GM19351 (cell line): ENCODE results near the gene TMEM176B.
"Not testable (repeated sequence)": the region's sequence is repeated elsewhere in the genome, so short reads cannot be mapped to it uniquely, and the experiment has no call there.

ENCODE experiments used
- ATAC-seq: cut with Tn5 transposase; IDR thresholded peaks from one replicate; pipeline ENCODE4 v1.9.1; 2021; ENCODE audit warnings: mild to moderate bottlenecking, moderate library complexity; ENCODE audit not compliant: unreplicated experiment

The TMEM176B gene

DNA sequence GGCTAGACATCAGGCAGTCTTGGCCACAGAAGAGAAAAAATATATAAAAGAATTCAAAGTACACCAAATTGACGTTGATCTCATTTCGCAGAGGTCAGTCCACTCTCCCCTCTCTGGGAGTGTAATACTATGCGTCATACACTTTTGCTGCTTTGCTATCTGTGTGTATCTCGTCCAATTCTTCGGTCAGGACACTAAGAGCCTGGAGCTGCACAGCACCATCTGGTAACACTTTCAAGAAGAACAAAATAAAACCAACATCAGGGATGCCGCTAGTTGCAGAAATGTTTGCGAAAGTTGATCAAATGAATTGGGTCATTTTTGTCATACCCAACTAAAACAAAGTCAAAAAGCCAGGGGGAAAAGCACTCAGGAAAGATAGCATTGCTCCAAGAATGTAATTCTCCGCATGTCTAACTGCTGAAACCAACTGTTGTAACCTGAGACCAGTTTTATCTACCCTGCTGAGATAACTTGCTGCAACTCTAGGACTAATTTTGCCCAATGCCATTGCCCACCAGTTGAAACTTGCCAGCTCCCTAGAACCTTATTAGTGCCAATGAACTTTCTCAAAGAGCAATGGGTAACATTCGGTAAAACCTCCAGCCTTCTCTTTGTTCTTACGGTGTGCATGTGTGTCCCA lies 23.4 kb upstream of the TMEM176B start:
- no peak for ATAC-seq

DNA sequence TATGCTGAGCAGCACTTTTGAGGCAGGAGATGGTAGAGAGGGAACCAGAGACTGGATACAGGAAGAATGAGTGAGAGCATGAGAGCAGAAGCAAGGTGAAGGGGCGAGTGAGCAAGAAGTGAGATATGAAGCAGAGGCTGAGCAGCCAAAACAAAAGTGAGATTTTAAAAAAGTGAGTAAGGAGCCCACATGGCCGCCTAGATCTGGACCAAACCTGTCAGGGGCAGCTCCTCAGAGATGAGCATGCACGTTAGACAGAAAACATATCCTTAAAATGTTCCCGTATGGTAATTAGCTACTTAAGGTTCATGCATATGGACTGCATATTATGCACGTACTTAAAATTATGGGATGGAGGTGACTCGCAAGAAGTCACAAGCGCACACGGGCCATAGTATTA lies 22.9 kb upstream of the TMEM176B start:
- no peak for ATAC-seq

DNA sequence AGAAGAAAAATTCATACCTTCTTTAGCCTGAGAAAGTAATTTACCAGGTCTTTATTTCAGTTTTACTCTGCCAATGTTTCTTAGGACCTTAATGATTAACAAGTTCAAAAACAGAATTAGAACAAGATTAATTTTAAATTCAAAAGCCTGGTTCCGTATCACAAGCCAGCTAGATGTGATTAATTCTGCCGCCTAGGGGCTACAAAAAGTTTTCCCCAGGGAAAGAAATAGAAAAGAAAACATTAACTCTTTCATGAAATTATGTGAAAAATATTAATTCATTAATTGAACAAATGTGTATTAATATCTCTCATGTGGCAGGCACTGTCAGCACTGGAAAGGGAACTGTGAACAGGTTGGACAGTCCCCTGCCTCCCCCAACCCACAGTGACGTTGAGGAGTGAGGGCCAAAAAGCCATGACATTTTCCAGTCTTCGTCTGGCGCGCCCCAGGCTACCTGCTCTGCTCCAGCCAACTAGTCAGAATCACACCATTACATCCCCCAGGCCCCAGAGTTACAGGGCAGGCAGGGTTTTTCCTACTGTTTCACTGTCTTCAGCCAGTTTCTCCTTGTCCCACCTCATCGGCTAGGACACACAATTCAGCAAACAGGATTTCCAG lies 20.5 kb upstream of the TMEM176B start:
- ATAC-seq = no peak

DNA sequence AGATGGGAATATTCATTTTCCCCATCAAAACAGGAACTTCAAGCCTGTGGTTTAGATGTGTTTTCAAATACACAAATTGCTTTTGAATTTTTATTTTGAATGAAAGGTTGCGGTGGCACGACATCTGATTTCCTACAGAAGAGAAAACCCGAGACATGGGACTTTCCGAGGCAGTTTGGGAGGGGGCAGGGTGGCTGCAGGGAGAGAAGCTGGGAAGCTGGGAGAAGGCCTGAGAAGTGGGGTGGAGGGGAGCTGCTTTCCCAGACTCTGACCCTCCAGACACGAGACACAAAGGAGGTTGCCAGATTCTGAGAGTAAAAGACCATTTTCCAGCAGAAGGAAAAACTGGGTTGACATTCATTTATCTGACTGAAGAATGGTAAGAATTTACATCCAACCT lies 20.0 kb upstream of the TMEM176B start:
- ATAC-seq = no peak

DNA sequence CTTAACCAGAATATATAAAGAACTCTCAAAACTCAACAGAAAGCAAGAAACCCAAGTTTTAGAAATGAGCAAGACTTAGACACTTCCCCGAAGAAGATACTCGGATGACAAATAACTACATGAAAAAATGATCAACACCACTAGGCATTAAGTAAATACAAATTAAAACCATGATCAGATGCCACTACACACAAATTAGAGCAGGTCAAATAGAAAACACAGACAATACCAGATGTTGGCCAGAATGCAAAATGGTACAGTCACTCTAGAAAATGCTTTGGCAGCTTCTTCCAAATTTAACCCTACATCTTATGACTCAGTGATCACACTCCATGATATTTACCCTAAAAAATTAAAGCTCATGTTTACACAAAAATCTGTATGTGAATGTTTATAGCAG lies 18.8 kb upstream of the TMEM176B start:
- no peak for ATAC-seq

DNA sequence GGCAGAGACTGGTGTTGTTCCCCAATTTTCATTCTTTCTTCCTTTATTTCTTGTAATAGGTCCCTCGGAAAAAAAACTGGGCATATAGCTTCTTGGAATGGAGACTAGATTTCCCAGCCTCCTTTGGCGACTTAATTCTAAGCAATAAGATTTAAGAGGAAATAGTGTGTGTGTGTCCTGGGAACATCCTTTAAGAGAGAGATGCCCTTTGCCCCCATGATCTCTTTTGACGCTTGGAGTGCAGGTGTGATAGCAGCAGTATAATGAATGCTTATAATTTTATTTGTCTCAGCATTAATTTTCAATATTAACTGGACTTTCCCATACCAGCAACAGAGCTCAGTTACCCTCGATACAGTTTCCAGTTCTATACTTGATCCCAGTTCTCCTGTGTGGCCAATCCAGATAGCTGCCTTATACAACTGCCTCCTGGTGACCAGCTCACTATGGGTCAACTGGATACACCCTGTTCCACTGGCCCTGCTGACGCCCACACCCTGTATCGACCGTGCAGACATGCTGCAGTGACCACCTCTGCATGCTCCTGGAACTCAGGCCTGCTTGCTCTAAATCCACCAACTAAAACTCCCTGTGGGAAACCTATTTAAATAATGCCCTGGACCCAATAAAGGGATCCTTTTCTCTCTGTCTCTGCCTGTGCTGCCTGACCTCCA lies 14.3 kb upstream of the TMEM176B start:
- ATAC-seq = no peak

DNA sequence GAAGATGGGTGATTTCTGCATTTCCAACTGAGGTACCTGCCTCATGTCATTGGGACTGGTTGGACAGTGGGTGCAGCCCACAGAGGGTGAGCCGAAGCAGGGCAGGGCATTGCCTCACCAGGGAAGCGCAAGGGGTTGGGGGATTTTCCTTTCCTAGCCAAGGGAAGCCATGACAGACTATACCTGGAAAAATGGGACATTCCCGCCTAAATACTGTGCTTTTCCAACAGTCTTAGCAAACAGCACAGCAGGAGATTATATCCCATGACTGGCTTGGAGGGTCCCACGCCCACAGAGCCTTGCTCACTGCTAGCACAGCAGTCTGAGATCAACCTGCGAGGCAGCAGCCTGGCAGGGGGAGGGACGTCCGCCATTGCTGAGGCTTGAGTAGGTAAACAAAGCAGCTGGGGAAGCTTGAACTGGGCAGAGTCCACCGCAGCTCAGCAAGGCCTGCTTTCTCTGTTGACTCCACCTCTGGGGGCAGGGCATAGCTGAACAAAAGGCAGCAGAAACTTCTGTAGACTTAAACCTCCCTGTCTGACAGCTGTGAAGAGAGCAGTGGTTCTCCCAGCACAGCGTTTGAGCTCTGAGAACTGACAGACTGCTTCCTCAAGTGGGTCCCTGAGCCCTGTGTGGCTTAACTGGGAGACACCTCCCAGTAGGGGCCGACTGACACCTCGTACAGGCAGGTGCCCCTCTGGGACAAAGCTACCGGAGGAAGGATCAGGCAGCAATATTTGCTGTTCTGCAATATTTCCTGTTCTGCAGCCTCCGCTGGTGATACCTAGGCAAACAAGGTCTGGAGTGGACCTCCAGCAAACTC lies 7.7 kb upstream of the TMEM176B start:
- ATAC-seq = not testable (repeated sequence)

DNA sequence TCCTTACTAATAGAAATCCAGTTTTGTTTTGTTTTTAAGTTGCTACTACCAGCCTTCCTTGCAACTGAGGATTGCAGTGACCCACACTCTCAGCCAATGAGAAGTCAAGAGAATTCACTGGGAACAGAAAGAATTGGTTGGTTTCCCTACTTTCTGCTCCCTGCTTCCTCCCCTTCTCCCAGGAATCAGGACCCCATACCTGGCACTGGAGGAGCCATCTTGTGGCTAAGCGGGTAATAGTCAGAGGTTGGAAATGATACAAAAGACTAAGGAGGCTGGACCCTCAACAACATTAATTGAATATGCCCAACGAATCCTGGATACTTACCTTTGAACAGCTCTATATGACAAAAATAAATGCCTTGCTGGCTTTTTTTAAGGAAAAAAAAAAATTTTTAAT lies 6.7 kb upstream of the TMEM176B start:
- ATAC-seq = no peak

DNA sequence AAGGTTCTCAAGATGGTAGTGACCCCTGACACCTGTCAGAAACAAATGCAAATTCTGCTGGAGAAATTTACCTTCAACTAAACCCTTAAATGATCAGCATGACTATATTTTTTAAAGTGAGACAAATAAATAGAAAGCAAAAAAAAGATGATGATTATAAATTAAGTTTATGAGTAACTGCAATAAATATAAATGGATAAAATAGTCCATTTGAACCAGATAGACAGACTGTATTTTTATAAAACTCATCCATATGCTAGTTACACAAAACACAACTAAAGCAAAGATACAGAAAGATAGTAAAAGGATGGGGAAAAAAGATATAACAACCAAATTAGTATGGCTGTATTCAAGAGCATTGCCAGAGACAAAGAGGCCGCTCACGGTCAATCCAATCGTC lies 6.3 kb upstream of the TMEM176B start:
- no peak for ATAC-seq

DNA sequence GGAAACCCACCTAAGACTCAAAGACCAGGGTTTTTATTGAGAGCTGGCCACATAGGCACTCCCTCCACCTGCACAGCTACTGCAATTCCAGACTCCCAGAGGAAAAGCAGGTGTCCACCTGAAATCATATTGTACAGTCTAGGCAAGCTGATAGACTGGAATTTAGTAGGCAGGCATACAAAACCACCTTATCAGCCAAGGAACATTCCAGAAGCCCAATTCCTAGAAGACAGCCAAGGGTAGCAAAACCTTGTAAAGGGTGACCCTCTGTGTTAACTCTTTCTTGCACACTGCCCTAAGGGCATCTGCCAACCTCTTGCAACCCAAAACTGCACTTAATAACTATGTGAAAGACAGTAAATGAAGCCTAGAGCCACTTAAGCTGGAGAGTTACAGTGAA lies 5.7 kb upstream of the TMEM176B start:
- ATAC-seq = no peak

DNA sequence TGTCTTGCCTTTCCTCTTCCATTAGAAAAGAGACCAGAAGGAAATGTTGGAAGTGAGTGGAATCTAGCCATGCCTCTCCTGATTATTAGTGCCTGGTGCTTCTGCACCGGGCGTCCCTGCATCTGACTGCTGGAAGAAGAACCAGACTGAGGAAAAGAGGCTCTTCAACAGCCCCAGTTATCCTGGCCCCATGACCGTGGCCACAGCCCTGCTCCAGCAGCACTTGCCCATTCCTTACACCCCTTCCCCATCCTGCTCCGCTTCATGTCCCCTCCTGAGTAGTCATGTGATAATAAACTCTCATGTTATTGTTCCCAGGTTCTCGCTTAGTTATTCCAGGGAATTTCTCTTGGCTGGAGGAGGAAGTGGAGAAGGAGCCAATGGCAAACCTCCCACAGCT lies 4.6 kb upstream of the TMEM176B start:
- no peak for ATAC-seq

DNA sequence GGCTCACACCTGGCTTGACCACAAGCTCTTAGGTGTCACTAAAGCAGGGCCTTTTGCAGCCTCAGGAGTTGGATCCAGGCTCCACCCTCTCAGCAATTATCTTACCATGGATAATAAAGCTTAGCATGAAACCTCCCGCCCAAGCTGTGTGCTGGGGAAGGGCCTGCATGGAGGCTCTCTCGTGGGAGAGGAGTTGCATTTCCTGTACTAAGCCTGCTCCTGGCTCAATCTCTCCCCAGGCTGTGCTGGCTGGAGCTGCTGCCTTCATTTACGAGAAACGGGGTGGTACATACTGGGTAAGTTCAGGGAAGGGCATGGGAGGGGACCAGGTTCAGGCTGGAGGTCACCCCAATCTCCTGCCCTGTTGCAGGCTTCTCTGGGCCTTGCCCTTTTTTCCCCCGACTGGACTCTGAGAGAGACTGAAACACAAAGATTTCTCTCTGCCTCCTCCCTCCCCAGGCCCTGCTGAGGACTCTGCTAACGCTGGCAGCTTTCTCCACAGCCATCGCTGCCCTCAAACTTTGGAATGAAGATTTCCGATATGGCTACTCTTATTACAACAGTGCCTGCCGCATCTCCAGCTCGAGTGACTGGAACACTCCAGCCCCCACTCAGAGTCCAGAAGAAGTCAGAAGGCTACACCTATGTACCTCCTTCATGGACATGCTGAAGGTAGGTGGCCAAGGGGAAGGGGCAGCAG lies 3.1 kb upstream of the TMEM176B start:
- no peak for ATAC-seq

DNA sequence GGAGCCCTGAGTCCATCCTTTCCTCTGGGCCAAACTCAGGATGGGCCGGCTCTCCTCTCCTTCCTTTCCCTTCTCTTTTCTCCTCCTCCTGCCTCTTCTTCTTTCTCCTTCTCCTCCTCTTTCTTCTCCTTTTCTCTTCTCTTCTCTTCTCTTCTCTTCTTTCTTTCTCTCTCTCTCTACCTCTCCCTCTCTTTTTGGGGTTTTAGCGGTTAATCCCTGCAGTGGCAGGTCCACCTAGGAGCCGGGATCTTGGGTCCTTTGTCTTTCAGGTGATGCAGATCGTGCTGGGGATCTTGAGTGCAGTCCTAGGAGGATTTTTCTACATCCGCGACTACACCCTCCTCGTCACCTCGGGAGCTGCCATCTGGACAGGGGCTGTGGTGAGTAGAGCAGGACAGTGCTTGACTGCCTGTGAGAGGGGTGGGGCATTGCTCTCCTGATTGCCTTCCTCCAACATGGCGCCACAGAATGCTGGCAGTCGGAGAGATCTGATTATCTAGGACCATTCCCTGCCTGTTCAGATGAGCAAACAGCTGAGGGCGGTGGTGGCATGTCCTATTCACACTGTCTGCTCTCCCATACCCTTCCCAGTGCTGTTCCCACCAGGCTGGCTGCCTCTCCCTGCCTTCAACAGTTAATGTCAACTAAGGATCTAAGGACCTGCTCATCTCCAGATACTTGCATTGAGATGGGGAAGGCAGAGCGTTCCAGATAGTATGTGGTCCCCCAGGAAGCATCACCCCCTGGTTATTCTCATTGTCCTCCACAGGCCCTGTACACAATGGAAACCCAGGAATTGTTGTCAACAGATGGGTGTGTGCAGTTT lies 2.0 kb upstream of the TMEM176B start:
- no peak for ATAC-seq

DNA sequence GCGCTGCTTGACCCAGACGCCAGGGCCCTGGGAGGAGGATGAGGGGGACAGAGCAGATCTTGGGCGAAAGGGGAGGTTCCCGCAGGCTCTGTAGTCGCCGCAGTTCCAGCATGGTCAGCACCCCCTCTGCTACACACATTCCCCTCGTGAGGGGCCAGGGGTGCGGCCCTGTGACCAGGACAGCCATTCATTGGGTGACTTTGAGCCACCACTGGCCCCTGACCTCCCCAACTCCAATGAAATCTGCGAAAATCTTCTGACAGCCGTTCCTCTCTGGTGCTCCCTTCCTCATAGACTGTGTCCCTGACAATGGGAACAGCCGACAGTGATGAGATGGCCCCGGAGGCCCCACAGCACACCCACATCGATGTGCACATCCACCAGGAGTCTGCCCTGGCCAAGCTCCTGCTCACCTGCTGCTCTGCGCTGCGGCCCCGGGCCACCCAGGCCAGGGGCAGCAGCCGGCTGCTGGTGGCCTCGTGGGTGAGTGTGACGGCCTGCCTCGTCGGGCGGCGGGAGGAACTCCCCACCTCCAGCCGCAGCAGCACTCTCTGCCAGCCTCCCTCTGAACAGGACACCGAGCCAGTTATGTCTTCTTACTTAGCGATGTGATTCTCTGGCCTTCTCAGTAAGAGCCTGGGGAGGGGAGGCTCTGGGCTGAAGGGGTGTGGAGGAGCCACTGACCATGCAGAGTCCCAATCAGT lies 1.2 kb upstream of the TMEM176B start:
- ATAC-seq = no peak

DNA sequence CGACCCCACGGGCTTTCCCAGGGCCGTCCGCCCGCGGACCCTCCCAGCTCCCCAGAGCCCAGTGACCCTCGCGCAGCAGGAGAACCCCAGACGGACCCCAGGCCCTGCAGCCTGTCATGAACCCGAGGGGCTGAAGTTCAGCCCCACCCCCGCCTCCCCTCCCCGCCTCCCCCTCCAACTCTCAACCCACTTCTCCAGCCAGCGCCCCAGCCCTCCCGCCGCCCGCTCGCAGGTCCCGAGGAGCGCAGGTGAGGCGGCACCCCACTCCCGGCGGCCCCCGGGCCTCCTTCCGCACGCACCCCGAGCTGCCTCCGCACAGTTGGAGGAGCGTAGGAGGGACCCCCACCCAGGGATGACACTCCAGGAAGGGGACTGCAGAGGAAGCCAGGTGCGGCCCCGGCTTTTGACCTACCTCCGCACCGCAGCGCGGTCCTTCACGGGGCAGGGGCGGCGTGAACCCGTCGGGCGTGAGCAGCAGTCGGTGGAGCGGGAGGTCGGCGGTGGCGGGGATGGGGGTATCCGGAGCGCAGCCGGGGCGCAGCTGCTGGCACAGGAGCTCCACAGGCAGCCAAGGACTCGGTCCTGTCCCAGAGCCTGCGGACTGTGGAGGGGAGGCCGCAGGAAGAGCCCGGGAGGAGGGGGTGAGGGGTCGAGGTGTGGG lies 547 bp upstream of the TMEM176B start, which contains the start of gene TMEM176A:
Gene TMEM176A (plus strand): TSS at position 189 of the 661 bp plus-strand sequence. CDS start 782 bp downstream, outside the sequence.
- ATAC-seq = no peak

DNA sequence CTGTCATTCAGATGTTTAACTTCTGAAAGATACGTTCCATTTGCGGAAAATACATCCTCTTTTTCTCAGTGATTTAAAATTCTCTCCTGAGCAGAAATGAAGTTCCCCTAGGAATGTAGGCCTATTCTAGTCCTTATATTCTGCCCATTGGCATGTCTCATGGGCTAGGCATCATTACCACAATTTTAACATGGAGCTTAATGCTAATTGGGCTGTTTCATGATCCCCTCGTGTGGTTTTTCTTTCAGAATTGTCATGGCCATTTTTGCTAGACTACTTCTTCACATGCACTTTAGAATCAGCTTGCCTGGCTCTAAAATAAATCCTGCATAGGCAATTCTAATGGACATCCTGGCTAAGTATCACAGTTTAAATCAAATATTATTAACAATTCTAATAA lies 1.0 kb downstream of the TMEM176B start:
- no peak for ATAC-seq

DNA sequence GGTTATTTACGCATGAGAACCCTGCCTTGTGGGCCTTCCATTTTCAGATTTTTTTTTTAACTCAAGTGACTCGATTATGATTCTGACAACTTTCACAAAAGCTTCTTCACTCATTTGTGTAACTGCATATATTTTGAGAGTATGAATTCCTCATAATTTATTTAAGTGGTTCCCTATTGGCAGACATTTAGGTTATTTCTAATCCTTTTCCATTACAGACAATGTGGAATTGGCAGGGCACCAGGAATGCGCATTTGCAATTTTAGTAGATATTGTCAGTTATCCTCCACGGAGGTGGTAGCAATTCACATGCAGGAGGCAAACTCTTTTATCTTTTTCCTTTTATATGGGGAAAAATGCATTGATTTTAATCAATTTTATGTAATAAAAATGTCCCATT lies 2.5 kb downstream of the TMEM176B start:
- ATAC-seq = no peak

DNA sequence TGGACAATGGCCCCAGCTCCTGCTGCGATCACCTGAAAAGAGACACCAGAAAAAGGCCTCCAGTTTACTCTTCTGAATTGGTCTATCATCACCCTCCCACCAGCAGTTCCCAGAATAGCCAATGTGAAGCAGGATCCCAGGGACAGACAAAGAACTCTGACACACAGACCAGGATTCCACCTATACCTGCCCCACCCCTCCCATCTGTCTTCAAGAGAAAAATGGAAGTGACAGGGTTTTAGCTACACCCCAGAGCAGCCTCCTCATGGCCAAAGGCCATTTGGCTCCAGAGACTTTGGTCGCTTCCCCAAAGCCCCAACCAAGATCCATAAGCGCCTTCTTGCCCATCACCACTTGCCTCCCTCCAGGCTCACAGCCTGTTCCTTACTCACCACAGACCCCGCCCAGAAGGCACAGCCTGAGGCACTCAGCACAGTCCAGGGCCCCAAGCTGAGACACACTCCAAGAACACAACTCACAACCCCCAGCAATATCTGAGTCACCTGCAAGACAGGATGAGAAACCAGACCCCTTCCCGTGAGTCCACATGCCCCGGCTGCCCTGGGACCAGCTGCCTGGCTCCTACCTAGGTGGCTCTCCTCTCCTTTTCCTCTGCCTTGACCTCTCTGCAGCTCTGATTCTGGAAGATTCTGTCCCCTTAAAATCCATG lies 6.5 kb downstream of the TMEM176B start:
- ATAC-seq = no peak
